ENCODE data around the gene TK2.

- TF ChIP-seq BACH2 (CRISPR knock-in tag; IDR thresholded peaks at IDR 0.05; ENCODE audit: borderline replicate concordance) (no peak), TOX (CRISPR knock-in tag; IDR thresholded peaks at IDR 0.05; ENCODE audit: borderline replicate concordance) (no peak), ZFP3 (CRISPR knock-in tag; IDR thresholded peaks at IDR 0.05) (no peak), OSR1 (CRISPR knock-in tag; IDR thresholded peaks at IDR 0.05) (no peak)
These were observed 21.6 kb downstream of the TK2 start for GRCh38 chr16:66528294-66528693.

Measured in SK-N-SH treated with all-trans-retinoic acid at 6 μM for 48 hours (cell line).